HL-60 (cell line): ENCODE measurements around the gene TEX29.

Source experiments
- DNase-seq, 2 experiments: peaks; one replicate each; pipeline ENCODE4 v3.0.0-alpha.2; 2010 to 2020; ENCODE audit warnings: low read depth in 1 of 2, low spot score in 1 of 2
- H3K27ac ChIP-seq: fragments of 250-450 bp; sonication (Bioruptor Pico); replicated peaks from 2 replicates; pipeline ENCODE4 v1.5.1; 2020; ENCODE audit warnings: mild to moderate bottlenecking, moderate library complexity
- H3K27me3 ChIP-seq: fragments of 250-450 bp; sonication (Bioruptor Pico); 2 replicates; pipeline ENCODE4 v1.5.1; 2021; ENCODE audit warnings: mild to moderate bottlenecking, moderate library complexity; ENCODE audit not compliant: insufficient read depth, poor library complexity, severe bottlenecking
- H3K4me3 ChIP-seq: replicated peaks from 2 replicates; pipeline ENCODE4 v1.5.1; 2011; ENCODE audit warnings: mild to moderate bottlenecking, control low read depth, low read length; ENCODE audit not compliant: insufficient read depth
- CTCF ChIP-seq: IDR thresholded peaks from one replicate; pipeline ENCODE4 v1.5.1; 2011; ENCODE audit warnings: low read length, control low read depth, inconsistent platforms; ENCODE audit not compliant: insufficient read depth
- GABPA ChIP-seq: IDR thresholded peaks from 2 replicates; pipeline ENCODE4 v1.6.1; 2012; ENCODE audit warnings: low read depth
- POLR2AphosphoS5 ChIP-seq: IDR thresholded peaks from 2 replicates; pipeline ENCODE4 v1.6.1; 2012; ENCODE audit warnings: low read depth
- REST ChIP-seq: IDR thresholded peaks from 2 replicates; pipeline ENCODE4 v1.6.1; 2012; ENCODE audit warnings: low read depth; ENCODE audit not compliant: insufficient replicate concordance
- SPI1 ChIP-seq: IDR thresholded peaks from 2 replicates; pipeline ENCODE4 v1.6.1; 2012; ENCODE audit warnings: low read depth, mild to moderate bottlenecking, borderline replicate concordance

TEX29 gene

GRCh38 chr13:111284565-111284964, 35.9 kb upstream of the TEX29 start:
- H3K27me3 ChIP-seq = no peaks in the 10 kb centered on the region
- no peak for TF ChIP-seq POLR2AphosphoS5
- TF ChIP-seq GABPA = no peak
- no peak for TF ChIP-seq SPI1
- TF ChIP-seq REST = no peak
- no peak overlapping the region for H3K4me3 ChIP-seq
- DNase-seq = no peak
- H3K27ac ChIP-seq = no peak overlapping the region

- H3K4me3 ChIP-seq = no peak overlapping the region
- DNase-seq = no peak
- H3K27ac ChIP-seq = no peak overlapping the region
- no peak for TF ChIP-seq SPI1
- TF ChIP-seq CTCF = no peak
- TF ChIP-seq GABPA = no peak
- TF ChIP-seq REST = no peak
- TF ChIP-seq POLR2AphosphoS5 = no peak
- H3K27me3 ChIP-seq = no peaks in the 10 kb centered on the region
Observed at GRCh38 chr13:111286162-111286561, 34.3 kb upstream of the TEX29 start.

- H3K4me3 ChIP-seq = no peak overlapping the region
- H3K27ac ChIP-seq = no peak overlapping the region
- TF ChIP-seq SPI1 (no peak), REST (no peak)
- no peaks in the 10 kb centered on the region for H3K27me3 ChIP-seq
- no peak for DNase-seq
Observed at GRCh38 chr13:111286749-111287148, 33.7 kb upstream of the TEX29 start.

- TF ChIP-seq SPI1 (no peak), REST (no peak), POLR2AphosphoS5 (no peak), CTCF (no peak), GABPA (no peak)
- Histone ChIP-seq H3K27me3 (no peaks in the 10 kb centered on the region), H3K27ac (no peak overlapping the region), H3K4me3 (no peak overlapping the region)
- DNase-seq = no peak
Observed at GRCh38 chr13:111287201-111287600, 33.2 kb upstream of the TEX29 start.
